Smooth muscle cell of bladder (primary cell): Measurements from ENCODE around the gene ZFAND4. TPM values are rescaled to one million over a fixed set of nuclear protein-coding genes. Genes with fewer than 3 reads are reported as not detected.

ENCODE experiments used
- total RNA-seq: library from RNA; depleted of rRNA; stranded (reverse); fragments of >200 nt; gene quantifications from 2 replicates; pipeline ENCODE4 v1.2.3, GENCODE V29; 2014

Gene ZFAND4
- total RNA-seq = 3.6 and 4.4 TPM in 2 replicates

GRCh38 chr10:45672181-45673073 is at the start of gene ZFAND4:
TSS of gene ZFAND4 (minus strand) at chr10:45672772. CDS start at chr10:45663725, 9,047 bp downstream.

Other genes starting within 250 kb of the ZFAND4 start
- gene WASHC2C, start 54.5 kb upstream of the ZFAND4 start, total RNA-seq = 40.5 and 54.4 TPM in 2 replicates
- 2.0 and 3.2 TPM in 2 replicates for gene AGAP4, start 174.7 kb upstream of the ZFAND4 start, total RNA-seq